HK-2 (cell line): ENCODE measurements around the gene SMAP2.

Experiments used
- DNase-seq: peaks from one replicate; pipeline ENCODE4 v3.0.0-alpha.2; 2018; ENCODE audit not compliant: unreplicated experiment

SMAP2 gene

DNA sequence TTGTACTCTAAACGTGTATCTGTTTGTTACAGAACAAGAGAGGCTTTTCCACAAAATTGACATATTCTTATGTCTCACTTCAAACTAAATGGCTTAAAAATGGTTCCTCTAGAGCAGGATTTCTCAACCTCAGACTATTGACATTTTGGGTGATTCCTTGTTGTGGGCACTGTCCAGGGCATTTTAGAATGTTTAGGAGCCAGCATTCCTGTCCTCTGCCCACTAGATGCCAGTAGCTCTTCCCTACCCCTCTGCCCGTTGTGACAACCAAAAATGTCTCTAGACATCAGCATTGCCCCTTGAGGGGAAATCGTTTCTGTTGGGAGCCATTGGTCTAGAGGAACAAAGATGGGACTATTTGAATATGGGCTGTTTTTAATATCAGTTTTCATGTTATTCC lies 17.3 kb downstream of the SMAP2 start:
- DNase-seq = no peak

- no peak for DNase-seq
These were observed 18.2 kb downstream of the SMAP2 start for GRCh38 chr1:40391688-40392145.

DNA sequence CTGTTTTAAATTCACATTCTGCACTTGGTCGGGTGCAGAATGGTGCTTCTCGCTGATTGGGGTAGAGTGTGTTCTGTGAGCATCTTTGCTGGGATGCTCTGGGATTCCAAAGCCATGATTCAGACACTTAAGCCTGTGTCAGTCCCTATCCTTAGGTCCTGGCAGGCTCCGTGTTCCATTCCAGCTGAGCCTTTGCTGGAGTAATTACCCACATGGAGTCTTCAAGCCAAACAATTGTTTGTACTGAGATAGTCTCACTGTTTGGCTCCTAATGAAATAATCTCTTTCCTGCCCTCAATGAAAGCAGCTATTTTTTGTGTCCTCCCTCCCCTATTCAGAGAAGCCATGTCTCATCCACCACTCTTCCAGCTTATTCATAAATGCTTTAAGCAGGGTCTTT lies 18.7 kb downstream of the SMAP2 start:
- DNase-seq = no peak

- DNase-seq = no peak
These were observed 19.6 kb downstream of the SMAP2 start for GRCh38 chr1:40393173-40393572.

GRCh38 chr1:40394491-40395172 lies 21.1 kb downstream of the SMAP2 start:
- DNase-seq = no peak

GRCh38 chr1:40395190-40396175 lies 22.0 kb downstream of the SMAP2 start:
- DNase-seq = no peak

DNA sequence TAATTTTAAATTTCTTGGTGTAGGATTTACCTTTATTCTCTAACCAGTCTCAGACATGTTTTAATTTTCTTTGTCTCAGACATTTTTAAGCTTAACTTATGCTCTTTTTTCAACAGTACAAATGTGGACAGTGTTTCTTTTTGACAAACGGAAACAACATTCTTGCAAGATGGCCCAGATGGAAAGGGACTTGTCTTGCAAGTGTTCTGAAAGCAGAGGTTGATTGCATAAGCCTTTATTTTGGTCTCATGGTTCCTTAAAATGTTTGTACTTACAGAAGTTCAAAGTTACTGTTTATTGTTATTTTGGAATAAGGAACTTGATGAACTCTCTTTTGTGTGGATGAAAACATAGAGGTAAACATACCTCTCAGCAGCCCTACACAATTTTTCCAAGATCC lies 22.9 kb downstream of the SMAP2 start:
- DNase-seq = no peak

- no peak for DNase-seq
These were observed 23.7 kb downstream of the SMAP2 start for GRCh38 chr1:40397258-40397657.

DNA sequence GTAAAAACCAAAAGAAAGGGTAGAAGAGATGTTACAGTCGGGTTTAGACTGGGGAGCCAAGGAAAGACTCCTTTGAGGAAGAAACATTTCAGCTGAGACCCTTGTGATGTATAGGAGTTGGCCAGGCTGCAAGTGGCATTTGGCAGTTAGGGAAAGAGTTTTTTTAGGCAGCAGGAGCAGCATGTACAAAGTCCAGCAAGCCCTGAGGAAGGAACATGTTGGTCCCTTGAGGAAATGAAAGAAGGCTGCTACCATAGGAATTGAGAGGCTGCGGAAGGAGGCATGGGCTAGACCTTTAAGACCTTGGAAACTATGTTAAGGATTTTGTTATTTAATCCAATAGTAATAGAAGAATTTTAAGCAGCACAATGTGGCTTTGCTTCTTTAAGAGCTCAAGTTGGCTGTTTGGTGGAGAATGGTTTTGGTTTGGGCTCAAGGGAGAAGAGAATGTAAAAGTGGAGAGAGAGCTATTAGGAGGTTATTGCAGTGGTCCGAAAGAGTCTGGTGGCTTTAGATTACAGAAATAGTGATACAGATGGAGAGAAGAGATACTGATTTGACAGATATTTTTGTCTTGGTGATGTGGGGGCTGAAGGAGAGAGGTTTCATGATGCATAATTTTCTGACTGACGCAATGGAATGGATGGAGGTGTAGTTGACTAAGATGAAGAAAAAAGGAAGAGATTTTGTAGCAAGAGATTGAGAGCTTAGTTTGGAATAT lies 26.6 kb downstream of the SMAP2 start:
- no peak for DNase-seq

- DNase-seq = no peak
These were observed 28.1 kb downstream of the SMAP2 start for GRCh38 chr1:40401473-40402201.

DNA sequence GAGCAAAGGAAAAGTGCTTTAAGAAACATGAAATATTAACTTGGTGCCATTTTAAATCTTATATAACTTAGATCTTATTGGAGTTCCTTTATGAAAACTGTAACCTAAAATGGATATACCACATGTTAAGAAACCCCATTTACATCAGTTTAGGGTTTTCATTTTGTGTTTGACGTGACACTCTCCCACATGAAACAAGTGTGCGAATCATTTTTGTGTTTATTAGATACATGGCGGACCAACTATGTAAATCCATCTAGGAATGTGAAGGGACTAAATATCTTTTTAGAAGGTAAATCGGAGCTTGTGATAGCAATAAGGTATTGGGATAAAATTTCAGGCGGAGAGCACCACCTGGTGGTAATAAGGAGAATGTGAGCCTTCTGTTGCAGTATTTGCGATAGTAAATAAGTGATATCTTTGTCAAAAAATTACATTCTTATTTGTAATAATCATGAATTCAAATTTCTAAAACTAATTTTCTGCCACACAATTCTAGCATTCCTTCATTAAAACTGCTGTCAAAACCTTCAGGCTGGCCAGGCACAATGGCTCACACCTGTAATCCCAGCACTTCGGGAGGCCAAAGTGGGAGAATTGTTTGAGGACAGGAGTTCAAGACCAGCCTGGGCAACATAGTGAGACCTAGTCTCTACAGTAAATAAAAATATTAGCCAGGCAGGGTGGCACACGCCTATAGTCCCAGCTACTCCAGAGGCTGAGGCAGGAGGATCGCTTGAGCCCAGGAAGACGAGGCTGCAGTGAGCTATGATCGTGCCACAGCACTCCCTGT lies 31.3 kb downstream of the SMAP2 start:
- DNase-seq = no peak

GRCh38 chr1:40405812-40406211 lies 32.3 kb downstream of the SMAP2 start:
- DNase-seq = no peak

DNA sequence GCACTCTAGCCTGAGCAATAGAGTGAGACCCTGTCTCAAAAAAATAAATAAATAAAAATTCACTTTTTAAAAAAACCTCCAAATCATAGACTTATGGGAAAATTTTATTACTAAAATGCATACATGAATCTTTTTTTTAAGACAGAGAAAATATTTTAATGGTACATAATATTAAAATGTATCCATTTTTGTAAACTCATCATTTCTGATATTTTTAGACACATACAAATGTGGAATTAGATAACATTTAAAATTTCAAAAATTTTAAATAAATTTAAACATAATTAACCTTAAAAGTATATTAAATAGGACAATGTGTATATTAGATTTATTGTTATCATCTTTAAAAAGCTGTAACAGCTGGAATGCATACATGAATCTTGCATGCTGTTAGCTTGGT lies 33.9 kb downstream of the SMAP2 start:
- DNase-seq = no peak

DNA sequence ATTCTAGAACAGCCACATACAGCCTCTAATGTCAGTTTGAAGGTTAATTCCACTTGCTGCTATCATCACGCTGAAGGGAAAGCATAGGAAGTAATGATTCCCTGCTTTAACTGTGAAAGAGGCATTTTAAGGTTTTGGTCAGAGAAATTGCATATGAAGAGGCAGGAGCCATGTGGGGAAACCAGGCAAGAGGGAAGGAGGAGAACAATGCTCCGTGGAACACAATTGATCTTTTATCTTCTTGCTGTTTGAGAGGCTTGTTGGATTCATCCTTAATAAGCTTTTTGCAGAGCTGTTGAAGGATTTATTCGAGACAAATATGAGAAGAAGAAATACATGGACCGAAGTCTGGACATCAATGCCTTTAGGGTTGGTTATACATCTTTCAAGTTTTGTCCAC lies 35.9 kb downstream of the SMAP2 start:
- DNase-seq = no peak

DNA sequence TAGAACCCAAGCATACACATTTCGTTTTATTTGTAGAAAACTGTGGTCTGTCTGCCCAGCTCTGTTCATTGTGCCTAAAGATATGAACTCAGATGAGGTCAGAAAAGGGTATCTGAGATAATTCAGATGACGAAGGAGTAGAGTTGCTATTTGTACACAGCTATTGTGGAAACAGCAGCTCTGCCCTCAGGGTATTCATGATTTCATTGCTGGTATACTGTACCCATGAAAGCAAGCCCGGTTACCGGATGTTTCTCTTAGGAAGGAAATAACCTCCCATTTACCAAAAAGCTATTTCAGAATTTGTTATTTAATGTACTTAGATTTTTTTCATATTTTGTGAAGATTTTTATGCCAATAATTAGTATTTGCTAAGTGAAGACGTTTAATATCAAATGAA lies 37.8 kb downstream of the SMAP2 start:
- no peak for DNase-seq

DNA sequence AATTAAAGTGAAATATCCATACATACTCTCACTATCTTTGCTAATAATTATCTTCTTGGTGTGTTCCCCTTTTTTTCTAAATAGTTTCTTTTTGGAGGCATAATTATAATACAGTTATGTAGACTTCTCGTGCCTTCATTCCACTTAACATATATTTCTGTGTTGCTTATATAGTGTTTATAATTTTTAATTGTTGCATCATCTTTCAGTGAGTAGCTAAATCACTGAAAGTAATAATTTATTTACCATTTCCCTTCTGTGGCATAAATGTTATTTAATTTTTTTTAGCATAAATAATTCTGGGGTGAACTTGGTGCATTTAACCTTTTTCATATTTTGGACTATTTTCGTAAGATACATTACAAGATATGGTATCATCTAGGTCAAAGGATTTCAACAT lies 38.3 kb downstream of the SMAP2 start:
- no peak for DNase-seq

DNA sequence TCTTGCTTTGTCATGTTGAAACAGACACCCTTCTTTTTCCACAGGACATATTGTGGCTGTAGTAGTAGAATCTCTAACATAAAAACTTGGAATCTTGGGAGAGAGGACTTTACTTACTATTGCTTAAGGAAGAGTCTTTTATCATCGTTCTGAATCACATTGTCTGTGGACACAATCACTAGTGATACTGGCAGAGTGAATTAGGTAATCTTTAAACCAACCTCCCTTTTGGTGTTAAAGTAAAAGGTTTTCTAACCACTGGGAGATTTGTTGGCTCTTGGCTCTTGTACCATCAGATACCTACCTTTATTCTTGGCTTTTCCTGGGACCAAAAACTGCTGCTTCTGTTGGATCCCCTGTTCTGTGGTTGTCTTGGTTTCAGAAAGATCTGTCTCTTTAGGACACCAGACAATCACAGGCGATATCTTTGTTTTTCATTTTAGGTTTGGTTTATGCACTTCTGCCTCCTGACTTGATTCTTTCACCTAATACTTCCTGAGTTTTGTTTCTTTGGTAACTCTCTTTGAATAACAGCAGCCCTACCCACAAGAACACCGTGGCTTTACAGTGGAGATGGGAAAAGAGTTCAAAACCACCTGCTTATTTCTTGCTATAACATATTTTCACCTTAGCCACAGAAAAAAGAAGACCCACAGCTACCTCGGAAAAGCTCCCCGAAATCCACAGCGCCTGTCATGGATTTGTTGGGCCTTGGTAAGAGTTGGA lies 40.2 kb downstream of the SMAP2 start:
- DNase-seq = no peak

DNA sequence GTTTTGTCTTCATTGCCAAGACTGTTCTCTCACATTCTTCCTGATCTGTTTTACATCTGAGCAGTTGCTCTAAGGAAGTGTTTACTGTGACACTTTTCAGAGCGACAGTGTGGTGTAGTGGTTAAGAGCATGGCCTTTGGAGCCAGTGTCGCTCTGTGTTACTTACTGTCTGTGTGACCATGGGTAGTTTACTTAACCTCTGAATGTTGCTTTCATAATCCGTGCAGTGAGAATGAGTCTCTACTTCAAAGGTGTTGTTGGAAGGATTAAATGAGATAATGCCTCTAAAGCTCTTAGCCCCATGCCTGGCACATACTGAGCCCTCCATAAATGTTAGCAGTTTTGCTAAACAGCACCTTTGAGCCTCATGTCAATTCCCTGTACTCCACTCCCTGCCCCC lies 40.8 kb downstream of the SMAP2 start:
- DNase-seq = no peak

DNA sequence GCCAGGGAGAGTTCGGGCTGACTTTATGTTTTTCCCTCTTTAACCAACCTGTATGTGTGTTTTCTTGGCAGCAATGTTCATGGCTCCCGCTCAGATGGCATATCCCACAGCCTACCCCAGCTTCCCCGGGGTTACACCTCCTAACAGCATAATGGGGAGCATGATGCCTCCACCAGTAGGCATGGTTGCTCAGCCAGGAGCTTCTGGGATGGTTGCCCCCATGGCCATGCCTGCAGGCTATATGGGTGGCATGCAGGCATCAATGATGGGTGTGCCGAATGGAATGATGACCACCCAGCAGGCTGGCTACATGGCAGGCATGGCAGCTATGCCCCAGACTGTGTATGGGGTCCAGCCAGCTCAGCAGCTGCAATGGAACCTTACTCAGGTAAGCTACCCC lies 43.2 kb downstream of the SMAP2 start:
- no peak for DNase-seq
